Stimulated activated CD8-positive, alpha-beta memory T cell treated with anti-CD3 and anti-CD28 coated beads, Interleukin-12 subunit alpha, Interleukin-12 subunit beta, amount 100 ng/mL, for 24 hours (primary cell): Measurements from ENCODE around the gene MT1F.
"Not testable (repeated sequence)": the region's sequence is repeated elsewhere in the genome, so short reads cannot be mapped to it uniquely, and the experiment has no call there.

Experiments
- DNase-seq: peaks from one replicate; pipeline ENCODE4 v3.0.0-alpha.2; 2020; ENCODE audit errors: extremely low read depth

Gene MT1F

GRCh38 chr16:56645311-56645710, 12.4 kb upstream of the MT1F start:
- no peak for DNase-seq

GRCh38 chr16:56645838-56646237, 11.9 kb upstream of the MT1F start:
- DNase-seq, result no peak

- DNase-seq, result no peak
These were observed 9.9 kb upstream of the MT1F start for GRCh38 chr16:56647641-56648431.

GRCh38 chr16:56649271-56649670, 8.5 kb upstream of the MT1F start:
- no peak for DNase-seq

- no peak for DNase-seq
These were observed 7.9 kb upstream of the MT1F start for GRCh38 chr16:56649820-56650219.

- no peak for DNase-seq
These were observed 6.2 kb upstream of the MT1F start, which contains the start of gene MT1B for GRCh38 chr16:56651586-56651985. TSS of gene MT1B (plus strand) at chr16:56651886. CDS start at chr16:56651954, 68 bp downstream.

- no peak for DNase-seq
These were observed 5.2 kb upstream of the MT1F start for GRCh38 chr16:56652600-56652999.

- DNase-seq, result no peak
These were observed 4.5 kb upstream of the MT1F start for GRCh38 chr16:56653218-56653617.

- no peak for DNase-seq
These were observed 642 bp downstream of the MT1F start for GRCh38 chr16:56658327-56658875.

GRCh38 chr16:56662357-56663354, 4.9 kb downstream of the MT1F start:
- no peak for DNase-seq

- no peak for DNase-seq
These were observed 6.7 kb downstream of the MT1F start for GRCh38 chr16:56664506-56664905.

GRCh38 chr16:56665286-56666261, 7.8 kb downstream of the MT1F start:
- DNase-seq, result not testable (repeated sequence)

- no peak for DNase-seq
These were observed 10.1 kb downstream of the MT1F start, which contains the start of gene MT1G for GRCh38 chr16:56667581-56668571. TSS of gene MT1G (minus strand) at chr16:56668065. CDS start at chr16:56667993, 72 bp downstream.

- DNase-seq, result no peak
These were observed 11.5 kb downstream of the MT1F start, which contains the start of gene MT1H for GRCh38 chr16:56669005-56669839. TSS of gene MT1H (plus strand) at chr16:56669814. CDS start at chr16:56669885, 71 bp downstream.

- no peak for DNase-seq
These were observed 12.3 kb downstream of the MT1F start for GRCh38 chr16:56669840-56670619.

- no peak for DNase-seq
These were observed 12.8 kb downstream of the MT1F start for GRCh38 chr16:56670620-56670934.

- DNase-seq, result not testable (repeated sequence)
These were observed 13.9 kb downstream of the MT1F start for GRCh38 chr16:56671691-56672090.

- DNase-seq, result not testable (repeated sequence)
These were observed 14.4 kb downstream of the MT1F start for GRCh38 chr16:56672171-56672570.
